ENCODE data around the gene IMMP2L. TPM values are rescaled to one million over a fixed set of nuclear protein-coding genes. Genes with fewer than 3 reads are reported as not detected.

The IMMP2L gene
- total and polyA plus RNA-seq, 2 of the 13 experiments (the other 11 are each of a cell fraction or from before 2014, with no cell fraction given), result 7.8 to 16.9 TPM

DNA sequence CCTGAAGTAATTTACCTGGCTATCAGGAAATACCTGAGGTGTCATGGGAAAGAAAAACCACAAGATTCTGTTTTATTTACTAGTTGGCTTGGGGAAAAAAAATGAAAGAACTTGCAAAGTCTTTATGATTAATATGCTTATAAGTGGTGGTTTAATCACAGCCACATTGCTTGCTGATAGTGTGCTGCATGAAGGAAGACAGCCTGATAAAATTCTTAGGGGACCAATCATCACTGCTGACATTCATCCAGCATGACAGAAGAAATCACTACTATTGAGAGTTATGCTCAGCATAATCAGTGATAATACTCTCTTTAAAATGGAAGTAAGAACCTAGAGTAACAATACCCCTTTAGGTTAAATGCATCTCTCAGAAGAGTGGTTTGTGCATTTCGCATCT lies 621.5 kb downstream of the IMMP2L start:
- DNase-seq (ENCODE audit: low spot score) (no peak), FAIRE-seq (no peak), ATAC-seq (no peak)
- H3K36me3 ChIP-seq (replicated peaks in 1 of 2; ENCODE audit: control insufficient read depth in 1 of 2, insufficient read depth in 2 of 2, low read length in 2 of 2), result no peaks in the 10 kb centered on the region
- no peak overlapping the region for H3K4me3 ChIP-seq (replicated peaks in 1 of 3; ENCODE audit: insufficient read depth in 1 of 3, low read depth in 2 of 3, low read length in 3 of 3)
- ChIA-PET POLR2A (no interaction called here), CTCF (ENCODE audit: low intra/inter-chr PET ratio, low total read pairs) (no interaction called here)
- H3K4me2 ChIP-seq (ENCODE audit: low read depth, low read length), result no peak overlapping the region
- peaks cover 9% of the 10 kb centered on the region; the same call in 1 of the 2 replicates for H3K4me1 ChIP-seq (ENCODE audit: insufficient read depth, low read length)
- BruUV-seq (replicated peaks), result no TSS peak
- intact Hi-C loops (cut with micrococcal nuclease; ENCODE audit: unreplicated experiment), result no loop called here
- no peaks in the 10 kb centered on the region for H3K27me3 ChIP-seq (ENCODE audit: control insufficient read depth in 1 of 2, insufficient read depth in 2 of 2, low read length in 2 of 2)
- no peak overlapping the region for H3K27ac ChIP-seq (ENCODE audit: extremely low read length, insufficient read depth, low read length)
- in situ Hi-C loops (cut with HindIII; ENCODE audit: extremely low pct_ligation_motif_present, low pct_unique_long_range_greater_than_20kb), result no loop called here
- 69% methylated on average over 1 of the region's 1 CpG for WGBS (ENCODE audit: low lambda C conversion rate)
- no peak for TF ChIP-seq ZNF331 (CRISPR knock-in tag; IDR thresholded peaks at IDR 0.05)
- TF ChIP-seq, protein P1, sequence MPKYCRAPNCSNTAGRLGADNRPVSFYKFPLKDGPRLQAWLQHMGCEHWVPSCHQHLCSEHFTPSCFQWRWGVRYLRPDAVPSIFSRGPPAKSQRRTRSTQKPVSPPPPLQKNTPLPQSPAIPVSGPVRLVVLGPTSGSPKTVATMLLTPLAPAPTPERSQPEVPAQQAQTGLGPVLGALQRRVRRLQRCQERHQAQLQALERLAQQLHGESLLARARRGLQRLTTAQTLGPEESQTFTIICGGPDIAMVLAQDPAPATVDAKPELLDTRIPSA (CRISPR knock-in tag; IDR thresholded peaks at IDR 0.05; ENCODE audit: borderline replicate concordance), result no peak
- TF ChIP-seq ZBTB38 (CRISPR knock-in tag; IDR thresholded peaks at IDR 0.05), result no peak
- TF ChIP-seq ZNF20 (CRISPR knock-in tag; IDR thresholded peaks at IDR 0.05), result no peak
- TF ChIP-seq KLF6 (CRISPR knock-in tag; IDR thresholded peaks at IDR 0.05), result no peak
- no peak for TF ChIP-seq ATF1 (CRISPR knock-in tag; IDR thresholded peaks at IDR 0.05)
- TF ChIP-seq, protein P2, sequence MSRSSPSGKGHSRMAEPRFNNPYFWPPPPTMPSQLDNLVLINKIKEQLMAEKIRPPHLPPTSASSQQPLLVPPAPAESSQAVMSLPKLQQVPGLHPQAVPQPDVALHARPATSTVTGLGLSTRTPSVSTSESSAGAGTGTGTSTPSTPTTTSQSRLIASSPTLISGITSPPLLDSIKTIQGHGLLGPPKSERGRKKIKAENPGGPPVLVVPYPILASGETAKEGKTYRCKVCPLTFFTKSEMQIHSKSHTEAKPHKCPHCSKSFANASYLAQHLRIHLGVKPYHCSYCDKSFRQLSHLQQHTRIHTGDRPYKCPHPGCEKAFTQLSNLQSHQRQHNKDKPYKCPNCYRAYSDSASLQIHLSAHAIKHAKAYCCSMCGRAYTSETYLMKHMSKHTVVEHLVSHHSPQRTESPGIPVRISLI (CRISPR knock-in tag; IDR thresholded peaks at IDR 0.05; ENCODE audit: borderline replicate concordance), result no peak
- TF ChIP-seq MYC (CRISPR knock-in tag; IDR thresholded peaks at IDR 0.05; ENCODE audit: borderline replicate concordance), result no peak
- TF ChIP-seq KDM3A (CRISPR knock-in tag; IDR thresholded peaks at IDR 0.05; ENCODE audit: low read depth), result no peak
- TF ChIP-seq CCAR2 (optimal IDR thresholded peaks at IDR 0.05; ENCODE audit: low read depth, low read length), result no peak
- TF ChIP-seq ZNF34 (CRISPR knock-in tag; IDR thresholded peaks at IDR 0.05; ENCODE audit: borderline replicate concordance), result no peak
- TF ChIP-seq ZNF501 (CRISPR knock-in tag; IDR thresholded peaks at IDR 0.05), result no peak
- TF ChIP-seq, protein P3, sequence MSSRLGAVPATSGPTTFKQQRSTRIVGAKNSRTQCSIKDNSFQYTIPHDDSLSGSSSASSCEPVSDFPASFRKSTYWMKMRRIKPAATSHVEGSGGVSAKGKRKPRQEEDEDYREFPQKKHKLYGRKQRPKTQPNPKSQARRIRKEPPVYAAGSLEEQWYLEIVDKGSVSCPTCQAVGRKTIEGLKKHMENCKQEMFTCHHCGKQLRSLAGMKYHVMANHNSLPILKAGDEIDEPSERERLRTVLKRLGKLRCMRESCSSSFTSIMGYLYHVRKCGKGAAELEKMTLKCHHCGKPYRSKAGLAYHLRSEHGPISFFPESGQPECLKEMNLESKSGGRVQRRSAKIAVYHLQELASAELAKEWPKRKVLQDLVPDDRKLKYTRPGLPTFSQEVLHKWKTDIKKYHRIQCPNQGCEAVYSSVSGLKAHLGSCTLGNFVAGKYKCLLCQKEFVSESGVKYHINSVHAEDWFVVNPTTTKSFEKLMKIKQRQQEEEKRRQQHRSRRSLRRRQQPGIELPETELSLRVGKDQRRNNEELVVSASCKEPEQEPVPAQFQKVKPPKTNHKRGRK (CRISPR knock-in tag; IDR thresholded peaks at IDR 0.05), result no peak
- TF ChIP-seq MLLT10 (CRISPR knock-in tag; IDR thresholded peaks at IDR 0.05), result no peak
- no peak for TF ChIP-seq MAZ (IDR thresholded peaks at IDR 0.05; ENCODE audit: borderline replicate concordance, low read depth, low read length)
- no peak for TF ChIP-seq MAZ (CRISPR knock-in tag; IDR thresholded peaks at IDR 0.05; ENCODE audit: low read depth)
- no peak for TF ChIP-seq ZBTB1 (CRISPR knock-in tag; IDR thresholded peaks at IDR 0.05; ENCODE audit: borderline replicate concordance)
- no peak for TF ChIP-seq ZNF883 (CRISPR knock-in tag; IDR thresholded peaks at IDR 0.05; ENCODE audit: not compliant biosample characterization)
- no peak for TF ChIP-seq ZMYM2 (CRISPR knock-in tag; IDR thresholded peaks at IDR 0.05)
- TF ChIP-seq ZNF350 (CRISPR knock-in tag; IDR thresholded peaks at IDR 0.05; ENCODE audit: borderline replicate concordance, low read depth), result no peak
- TF ChIP-seq RFX1 (IDR thresholded peaks at IDR 0.05), result no peak
- H3K79me2 ChIP-seq (ENCODE audit: insufficient read depth, low read length), result no peaks in the 10 kb centered on the region
- no peak overlapping the region for H3K9ac ChIP-seq (ENCODE audit: insufficient read depth, low read depth, low read length)
- H4K20me1 ChIP-seq (ENCODE audit: insufficient read depth, low read length), result no peaks in the 10 kb centered on the region; the same call in 1 of the 2 replicates
- no peak overlapping the region for H2AFZ ChIP-seq (ENCODE audit: low read length)
- no peaks in the 10 kb centered on the region for H3K9me3 ChIP-seq (ENCODE audit: low read length)

Data from HepG2 (cell line).